B cell (primary cell): Measurements from ENCODE around the gene YPEL3. TPM values are rescaled to one million over a fixed set of nuclear protein-coding genes. Genes with fewer than 3 reads are reported as not detected.

Source experiments
- ATAC-seq: fragments of 200-7000 bp; cut with Tn5 transposase; one replicate; pipeline ENCODE4 v1.10.0; 2021; ENCODE audit warnings: low read depth, mild to moderate bottlenecking, moderate number of reproducible peaks, moderate library complexity
- CTCF ChIA-PET: fragments of 350-600 bp; sonication (Branson Sonifier 250); formaldehyde crosslinking; loops from one replicate; lab custom pipeline; 2021; ENCODE audit warnings: antibody characterized with exemption, inconsistent platforms; lab: Charles Lee
- POLR2A ChIA-PET: fragments of 350-600 bp; sonication (Branson Sonifier 250); formaldehyde crosslinking; loops from one replicate; lab custom pipeline; 2021; ENCODE audit warnings: antibody characterized with exemption; lab: Charles Lee
- DNase-seq: peaks from one replicate; pipeline ENCODE4 v3.0.0; 2013
- H2AFZ ChIP-seq: 2 replicates; pipeline ENCODE4 v1.6.1; 2012; ENCODE audit warnings: mild to moderate bottlenecking, low read depth, low read length; ENCODE audit not compliant: insufficient read depth, poor library complexity, severe bottlenecking
- H3K27ac ChIP-seq, 2 donors: 1 replicate in 1 of 2; 2 replicates in 1 of 2; pipeline ENCODE4 v1.5.1; 2012 to 2013; ENCODE audit warnings: low read length in 2 of 2, mild to moderate bottlenecking in 2 of 2, moderate library complexity in 1 of 2
- H3K27me3 ChIP-seq, 4 experiments: fragments of 200-600 bp in 1 of 4; sonication (generic) in 1 of 4; replicated peaks in 1 of 4; 1 replicate in 2 of 4; 2 replicates in 2 of 4; pipeline versions ENCODE4 v1.6.1 to v1.7.0; 2013 to 2016; ENCODE audit warnings: low read length in 3 of 4, mild to moderate bottlenecking in 2 of 4, mixed read lengths in 1 of 4, moderate library complexity in 1 of 4; ENCODE audit not compliant: insufficient read depth in 4 of 4, control insufficient read depth in 3 of 4; ENCODE audit errors: control extremely low read depth in 1 of 4
- H3K36me3 ChIP-seq, 2 experiments: replicated peaks in 1 of 2; 1 replicate in 1 of 2; 2 replicates in 1 of 2; pipeline versions ENCODE4 v1.6.1 to v1.7.1; 2013; ENCODE audit warnings: low read length in 1 of 2; ENCODE audit not compliant: insufficient read depth in 2 of 2, control insufficient read depth in 1 of 2; ENCODE audit errors: control extremely low read depth in 1 of 2, extremely low read depth in 1 of 2
- H3K4me1 ChIP-seq, 2 donors: fragments of 200-600 bp in 1 of 2; sonication (generic) in 1 of 2; 1 replicate in 1 of 2; 2 replicates in 1 of 2; pipeline versions ENCODE4 v1.5.1 to v1.6.1; 2013 to 2017; ENCODE audit warnings: low read length in 2 of 2; ENCODE audit not compliant: control insufficient read depth in 2 of 2, insufficient read depth in 2 of 2
- H3K4me2 ChIP-seq: replicated peaks from 2 replicates; pipeline ENCODE3; 2012; ENCODE audit warnings: mild to moderate bottlenecking, low read depth, low read length; ENCODE audit not compliant: poor library complexity, severe bottlenecking
- H3K4me3 ChIP-seq, 5 experiments: fragments of 200-600 bp in 1 of 5; sonication (generic) in 1 of 5; 1 replicate in 3 of 5; 2 replicates in 2 of 5; pipeline versions ENCODE4 v1.5.1 to v1.7.0; 2011 to 2016; ENCODE audit warnings: low read length in 4 of 5, mild to moderate bottlenecking in 4 of 5, low read depth in 2 of 5, control low read depth in 1 of 5, moderate library complexity in 1 of 5; ENCODE audit not compliant: insufficient read depth in 1 of 5; ENCODE audit errors: control extremely low read depth in 1 of 5, extremely low read depth in 1 of 5
- H3K79me2 ChIP-seq: fragments of 200-600 bp; sonication (generic); one replicate; pipeline ENCODE4 v1.6.0; 2016; ENCODE audit warnings: low read length; ENCODE audit not compliant: control insufficient read depth, insufficient read depth
- H3K9ac ChIP-seq: fragments of 200-600 bp; sonication (generic); 2 replicates; pipeline ENCODE4 v1.6.1; 2017; ENCODE audit warnings: mild to moderate bottlenecking, low read length, moderate library complexity
- H3K9me3 ChIP-seq, 3 donors: one replicate each; pipeline versions ENCODE4 v1.6.1 to v1.7.1; 2013; ENCODE audit warnings: low read length in 2 of 3; ENCODE audit not compliant: control insufficient read depth in 2 of 3, insufficient read depth in 1 of 3; ENCODE audit errors: control extremely low read depth in 1 of 3
- H4K20me1 ChIP-seq: 2 replicates; pipeline ENCODE4 v1.6.0; 2012; ENCODE audit warnings: mild to moderate bottlenecking, low read length; ENCODE audit not compliant: insufficient read depth, control insufficient read depth, poor library complexity, severe bottlenecking
- H3K27ac Mint-ChIP-seq: one replicate; pipeline ENCODE4 v1.8.0; 2021; ENCODE audit warnings: mixed read lengths
- H3K27me3 Mint-ChIP-seq: one replicate; pipeline ENCODE4 v1.8.0; 2021; ENCODE audit warnings: mixed read lengths
- H3K4me1 Mint-ChIP-seq: one replicate; pipeline ENCODE4 v1.8.0; 2021; ENCODE audit warnings: mixed read lengths
- H3K4me3 Mint-ChIP-seq: one replicate; pipeline ENCODE4 v1.8.0; 2021; ENCODE audit warnings: mixed read lengths
- H3K9me3 Mint-ChIP-seq: one replicate; pipeline ENCODE4 v1.8.0; 2022; ENCODE audit warnings: mixed read lengths; ENCODE audit not compliant: insufficient read depth
- EZH2 ChIP-seq: IDR thresholded peaks from 2 replicates; pipeline ENCODE4 v1.6.1; 2012; ENCODE audit warnings: borderline replicate concordance, low read depth, mild to moderate bottlenecking, moderate library complexity, low read length; ENCODE audit not compliant: insufficient read depth, poor library complexity, severe bottlenecking
- WGBS: methylation state at CpG from one replicate; pipeline ENCODE4 v1.1.5; 2013; ENCODE audit warnings: missing lambda C conversion rate; ENCODE audit not compliant: insufficient coverage; 5-methylcytosine and 5-hydroxymethylcytosine counted together
- intact Hi-C: fragments of 100-400 bp; cut with micrococcal nuclease; formaldehyde crosslinking; loops from one replicate; pipeline ENCODE4 v1.10.0; 2022
- polyA plus RNA-seq: library from polyadenylated mRNA; depleted of rRNA; stranded (reverse); fragments of >200 nt; gene quantifications from 2 replicates; pipeline ENCODE4 v1.2.3, GENCODE V29; 2012
- total RNA-seq, 2 donors: library from RNA; stranded (reverse); fragments of 120-200 nt in 1 of 2; gene quantifications; 1 replicate in 1 of 2; 2 replicates in 1 of 2; pipeline versions ENCODE4 v1.2.3 to v1.2.4, GENCODE V29; 2013 to 2022
- TF ChIP-seq, protein P1 (sequence below): fragments of 200-600 bp; IDR thresholded peaks from one replicate; pipeline ENCODE4 v1.8.0; 2022; ENCODE audit warnings: antibody characterized with exemption, mild to moderate bottlenecking

Gene YPEL3
- total and polyA plus RNA-seq, 2 donors (not counting 1 experiment from before 2014, with no cell fraction given): 314 to 414 TPM

DNA sequence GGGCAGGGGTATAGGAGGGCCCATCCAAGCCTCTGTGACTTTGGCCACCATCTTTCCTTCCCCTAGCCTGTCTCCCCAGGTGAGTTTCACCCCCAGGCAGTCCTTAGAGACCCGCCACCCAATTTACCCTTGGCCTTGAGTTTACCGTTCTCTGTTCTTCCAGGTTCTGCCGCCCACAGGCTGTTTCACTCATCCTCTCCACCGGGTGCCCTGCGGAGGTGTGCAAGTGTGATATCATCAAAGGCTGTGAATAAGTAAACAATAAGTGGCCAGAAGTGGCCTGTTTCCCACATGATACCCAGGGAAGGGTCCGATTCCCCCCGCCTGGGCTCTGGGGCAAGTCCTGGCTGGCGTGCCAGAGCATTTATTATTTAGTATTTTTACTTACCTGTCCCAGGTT lies 49.8 kb downstream of the YPEL3 start:
- peaks cover 0 to 5% (median 0%) of the 10 kb centered on the region in 4 experiments for H3K27me3 ChIP-seq
- Mint-ChIP-seq H3K9me3 (no peaks in the 10 kb centered on the region), H3K27ac (no peak overlapping the region), H3K4me3 (no peak overlapping the region), H3K4me1 (no peaks in the 10 kb centered on the region), H3K27me3 (peaks cover 7% of the 10 kb centered on the region)
- CTCF ChIA-PET: no interaction called here
- H3K4me3 ChIP-seq: no peak overlapping the region
- H4K20me1 ChIP-seq: no peaks in the 10 kb centered on the region
- no peaks in the 10 kb centered on the region for H3K9me3 ChIP-seq
- intact Hi-C loops: no loop called here
- POLR2A ChIA-PET: no interaction called here
- 86% methylated on average over 8 of the region's 8 CpGs for WGBS
- no peak overlapping the region for H2AFZ ChIP-seq
- H3K27ac ChIP-seq: no peak overlapping the region
- H3K79me2 ChIP-seq: no peaks in the 10 kb centered on the region
- no peaks in the 10 kb centered on the region for H3K4me1 ChIP-seq
- DNase-seq (no peak), ATAC-seq (no peak)
- H3K9ac ChIP-seq: no peak overlapping the region
- no peaks in the 10 kb centered on the region for H3K36me3 ChIP-seq
- TF ChIP-seq, protein P1, sequence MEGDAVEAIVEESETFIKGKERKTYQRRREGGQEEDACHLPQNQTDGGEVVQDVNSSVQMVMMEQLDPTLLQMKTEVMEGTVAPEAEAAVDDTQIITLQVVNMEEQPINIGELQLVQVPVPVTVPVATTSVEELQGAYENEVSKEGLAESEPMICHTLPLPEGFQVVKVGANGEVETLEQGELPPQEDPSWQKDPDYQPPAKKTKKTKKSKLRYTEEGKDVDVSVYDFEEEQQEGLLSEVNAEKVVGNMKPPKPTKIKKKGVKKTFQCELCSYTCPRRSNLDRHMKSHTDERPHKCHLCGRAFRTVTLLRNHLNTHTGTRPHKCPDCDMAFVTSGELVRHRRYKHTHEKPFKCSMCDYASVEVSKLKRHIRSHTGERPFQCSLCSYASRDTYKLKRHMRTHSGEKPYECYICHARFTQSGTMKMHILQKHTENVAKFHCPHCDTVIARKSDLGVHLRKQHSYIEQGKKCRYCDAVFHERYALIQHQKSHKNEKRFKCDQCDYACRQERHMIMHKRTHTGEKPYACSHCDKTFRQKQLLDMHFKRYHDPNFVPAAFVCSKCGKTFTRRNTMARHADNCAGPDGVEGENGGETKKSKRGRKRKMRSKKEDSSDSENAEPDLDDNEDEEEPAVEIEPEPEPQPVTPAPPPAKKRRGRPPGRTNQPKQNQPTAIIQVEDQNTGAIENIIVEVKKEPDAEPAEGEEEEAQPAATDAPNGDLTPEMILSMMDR: no peak
- TF ChIP-seq EZH2: no peak
- H3K4me2 ChIP-seq: no peak overlapping the region

Other genes starting within 250 kb of the YPEL3 start
- gene CDIPT, start 233.0 kb downstream of the YPEL3 start, total RNA-seq: 49.2 and 51.2 TPM in 2 replicates
- 44.5 and 63.3 TPM in 2 replicates for gene CDIPT, start 233.0 kb downstream of the YPEL3 start, polyA plus RNA-seq
- not detected in 2 replicates for gene SEZ6L2, start 196.7 kb downstream of the YPEL3 start, total RNA-seq
- 0.10 TPM in 1 of 2 replicates, not detected in the other for gene SEZ6L2, start 196.7 kb downstream of the YPEL3 start, polyA plus RNA-seq
- not detected in 2 replicates for gene ASPHD1, start 195.7 kb downstream of the YPEL3 start, total RNA-seq
- gene ASPHD1, start 195.7 kb downstream of the YPEL3 start, polyA plus RNA-seq: not detected in 2 replicates
- 74.3 and 83.9 TPM in 2 replicates for gene KCTD13, start 170.0 kb downstream of the YPEL3 start, total RNA-seq
- gene KCTD13, start 170.0 kb downstream of the YPEL3 start, polyA plus RNA-seq: 61.5 and 78.2 TPM in 2 replicates
- gene TMEM219, start 134.1 kb downstream of the YPEL3 start, total RNA-seq: 56.3 and 66.6 TPM in 2 replicates
- gene TMEM219, start 134.1 kb downstream of the YPEL3 start, polyA plus RNA-seq: 88.3 and 103 TPM in 2 replicates
- 50.8 and 51.9 TPM in 2 replicates for gene TAOK2, start 122.3 kb downstream of the YPEL3 start, total RNA-seq
- 25.5 and 30.3 TPM in 2 replicates for gene TAOK2, start 122.3 kb downstream of the YPEL3 start, polyA plus RNA-seq
- gene HIRIP3, start 100.6 kb downstream of the YPEL3 start, total RNA-seq: 9.7 and 13.9 TPM in 2 replicates
- 6.2 and 12.2 TPM in 2 replicates for gene HIRIP3, start 100.6 kb downstream of the YPEL3 start, polyA plus RNA-seq
- 113 and 119 TPM in 2 replicates for gene INO80E, start 100.0 kb downstream of the YPEL3 start, total RNA-seq
- gene INO80E, start 100.0 kb downstream of the YPEL3 start, polyA plus RNA-seq: 101 and 103 TPM in 2 replicates
- gene DOC2A, start 85.2 kb downstream of the YPEL3 start, total RNA-seq: not detected in 2 replicates
- not detected in 2 replicates for gene DOC2A, start 85.2 kb downstream of the YPEL3 start, polyA plus RNA-seq
- not detected in 2 replicates for gene C16orf92, start 73.0 kb downstream of the YPEL3 start, total RNA-seq
- not detected in 2 replicates for gene C16orf92, start 73.0 kb downstream of the YPEL3 start, polyA plus RNA-seq
- not detected in 2 replicates for gene TLCD3B, start 64.9 kb downstream of the YPEL3 start, total RNA-seq
- gene TLCD3B, start 64.9 kb downstream of the YPEL3 start, polyA plus RNA-seq: not detected in 2 replicates
- gene ALDOA, start 30.5 kb downstream of the YPEL3 start, total RNA-seq: 301 and 329 TPM in 2 replicates
- 276 and 343 TPM in 2 replicates for gene ALDOA, start 30.5 kb downstream of the YPEL3 start, polyA plus RNA-seq
- 89.0 and 93.3 TPM in 2 replicates for gene PPP4C, start 20.2 kb downstream of the YPEL3 start, total RNA-seq
- gene PPP4C, start 20.2 kb downstream of the YPEL3 start, polyA plus RNA-seq: 106 and 122 TPM in 2 replicates
- 5.4 and 6.1 TPM in 2 replicates for gene TBX6, start 4.3 kb downstream of the YPEL3 start, total RNA-seq
- gene TBX6, start 4.3 kb downstream of the YPEL3 start, polyA plus RNA-seq: 1.2 and 1.4 TPM in 2 replicates
- gene GDPD3, start 17.3 kb upstream of the YPEL3 start, total RNA-seq: 17.3 and 22.7 TPM in 2 replicates
- 10.6 and 11.4 TPM in 2 replicates for gene GDPD3, start 17.3 kb upstream of the YPEL3 start, polyA plus RNA-seq
- 60.4 and 69.4 TPM in 2 replicates for gene MAPK3, start 27.0 kb upstream of the YPEL3 start, total RNA-seq
- 67.2 and 82.9 TPM in 2 replicates for gene MAPK3, start 27.0 kb upstream of the YPEL3 start, polyA plus RNA-seq
- 653 and 662 TPM in 2 replicates for gene CORO1A, start 87.4 kb upstream of the YPEL3 start, total RNA-seq
- gene CORO1A, start 87.4 kb upstream of the YPEL3 start, polyA plus RNA-seq: 1,191 and 1,555 TPM in 2 replicates
- 71.5 and 82.5 TPM in 2 replicates for gene BOLA2B, start 97.5 kb upstream of the YPEL3 start, total RNA-seq
- 155 and 311 TPM in 2 replicates for gene BOLA2B, start 97.5 kb upstream of the YPEL3 start, polyA plus RNA-seq
- 108 and 138 TPM in 2 replicates for gene SLX1A, start 97.7 kb upstream of the YPEL3 start, total RNA-seq
- 62.3 and 64.6 TPM in 2 replicates for gene SLX1A, start 97.7 kb upstream of the YPEL3 start, polyA plus RNA-seq
- gene SULT1A3, start 103.0 kb upstream of the YPEL3 start, total RNA-seq: 36.8 and 41.2 TPM in 2 replicates
- gene SULT1A3, start 103.0 kb upstream of the YPEL3 start, polyA plus RNA-seq: 31.9 and 33.2 TPM in 2 replicates
- 59.6 and 75.5 TPM in 2 replicates for gene NPIPB13, start 152.3 kb upstream of the YPEL3 start, total RNA-seq
- gene NPIPB13, start 152.3 kb upstream of the YPEL3 start, polyA plus RNA-seq: 8.4 and 21.7 TPM in 2 replicates